Neural progenitor cell (in vitro differentiated cells): ENCODE measurements around the gene DTNB. TPM values are rescaled to one million over a fixed set of nuclear protein-coding genes. Genes with fewer than 3 reads are reported as not detected.

Source experiments
- DNase-seq: peaks from one replicate; pipeline ENCODE4 v3.0.0-alpha.2; 2016; ENCODE audit warnings: low spot score
- H2AFZ ChIP-seq: fragments of 200-600 bp; sonication (generic); replicated peaks from 2 replicates; pipeline ENCODE4 v1.6.1; 2016; ENCODE audit warnings: antibody characterized with exemption
- H3F3A ChIP-seq: fragments of 200-600 bp; sonication (generic); 2 replicates; pipeline ENCODE4 v1.6.1; 2016; ENCODE audit warnings: antibody characterized with exemption, low read depth
- H3K27ac ChIP-seq: fragments of 200-600 bp; sonication (generic); 2 replicates; pipeline ENCODE4 v1.5.1; 2016; ENCODE audit warnings: mild to moderate bottlenecking
- H3K27me3 ChIP-seq: fragments of 200-600 bp; sonication (generic); 2 replicates; pipeline ENCODE4 v1.6.1; 2016; ENCODE audit warnings: mild to moderate bottlenecking, moderate library complexity
- H3K36me3 ChIP-seq: fragments of 200-600 bp; sonication (generic); 2 replicates; pipeline ENCODE4 v1.5.1; 2016
- H3K4me1 ChIP-seq: fragments of 200-600 bp; sonication (generic); 2 replicates; pipeline ENCODE4 v1.6.1; 2016; ENCODE audit warnings: mixed run types
- H3K4me2 ChIP-seq: fragments of 200-600 bp; sonication (generic); 2 replicates; pipeline ENCODE4 v1.6.1; 2016
- H3K4me3 ChIP-seq: fragments of 200-600 bp; sonication (generic); 2 replicates; pipeline ENCODE4 v1.5.1; 2016
- H3K79me2 ChIP-seq: fragments of 200-600 bp; sonication (generic); 2 replicates; pipeline ENCODE4 v1.6.1; 2016; ENCODE audit warnings: low read depth
- H3K9ac ChIP-seq: fragments of 200-600 bp; sonication (generic); 2 replicates; pipeline ENCODE4 v1.6.1; 2016
- H3K9me3 ChIP-seq: fragments of 200-600 bp; sonication (generic); 2 replicates; pipeline ENCODE4 v1.5.1; 2016; ENCODE audit warnings: low read depth
- H4K20me1 ChIP-seq: fragments of 200-600 bp; sonication (generic); 2 replicates; pipeline ENCODE4 v1.6.1; 2016; ENCODE audit warnings: low read depth
- H3K27ac Mint-ChIP-seq: 3 replicates; pipeline ENCODE4 v1.8.0; 2021; ENCODE audit warnings: mixed read lengths
- H3K27me3 Mint-ChIP-seq: 2 replicates; pipeline ENCODE4 v1.8.0; 2022; ENCODE audit warnings: low read depth, mild to moderate bottlenecking, inconsistent platforms, moderate library complexity, mixed read lengths; ENCODE audit not compliant: insufficient read depth
- H3K36me3 Mint-ChIP-seq: 3 replicates; pipeline ENCODE4 v1.8.0; 2021; ENCODE audit warnings: mixed read lengths
- H3K4me1 Mint-ChIP-seq: 3 replicates; pipeline ENCODE4 v1.8.0; 2021; ENCODE audit warnings: mixed read lengths
- H3K4me3 Mint-ChIP-seq: 3 replicates; pipeline ENCODE4 v1.8.0; 2021; ENCODE audit warnings: mild to moderate bottlenecking, moderate library complexity, mixed read lengths
- H3K9me3 Mint-ChIP-seq: 3 replicates; pipeline ENCODE4 v1.8.0; 2020; ENCODE audit warnings: mixed read lengths
- CTCF ChIP-seq: fragments of 200-600 bp; sonication (generic); IDR thresholded peaks from 2 replicates; pipeline ENCODE4 v1.5.1; 2017; ENCODE audit warnings: antibody characterized with exemption, mild to moderate bottlenecking
- EZH2 ChIP-seq: fragments of 200-600 bp; sonication (generic); IDR thresholded peaks from 2 replicates; pipeline ENCODE4 v1.6.1; 2017; ENCODE audit warnings: antibody characterized with exemption, mild to moderate bottlenecking, moderate library complexity
- EZH2phosphoT487 ChIP-seq: fragments of 200-600 bp; sonication (generic); IDR thresholded peaks from 2 replicates; pipeline ENCODE4 v1.6.1; 2017; ENCODE audit warnings: antibody characterized with exemption
- total RNA-seq: library from RNA; depleted of rRNA; stranded (reverse); fragments of >200 nt; gene quantifications from 2 replicates; pipeline ENCODE4 v1.2.3, GENCODE V29; 2015; ENCODE audit warnings: low replicate concordance

Gene DTNB
- total RNA-seq, 1 donor from 2014 or later, result 27.1 TPM

- Histone ChIP-seq H3K9ac (no peak overlapping the region), H2AFZ (no peak overlapping the region), H3F3A (no peaks in the 10 kb centered on the region), H3K36me3 (no peaks in the 10 kb centered on the region), H4K20me1 (no peaks in the 10 kb centered on the region), H3K79me2 (no peaks in the 10 kb centered on the region), H3K4me3 (no peak overlapping the region), H3K27ac (no peak overlapping the region), H3K4me1 (peaks cover 11% of the 10 kb centered on the region), H3K4me2 (no peak overlapping the region), H3K9me3 (no peaks in the 10 kb centered on the region), H3K27me3 (no peaks in the 10 kb centered on the region)
- TF ChIP-seq EZH2 (no peak), EZH2phosphoT487 (no peak), CTCF (peak; percentile 55)
- H3K4me3 Mint-ChIP-seq, result no peak overlapping the region
- peaks cover 3% of the 10 kb centered on the region for H3K27me3 Mint-ChIP-seq
- H3K36me3 Mint-ChIP-seq, result peaks cover 11% of the 10 kb centered on the region
- H3K4me1 Mint-ChIP-seq, result peaks cover 4% of the 10 kb centered on the region
- peak; percentile 36 for DNase-seq
- no peaks in the 10 kb centered on the region for H3K9me3 Mint-ChIP-seq
- H3K27ac Mint-ChIP-seq, result no peak overlapping the region
Measured at GRCh38 chr2:25567406-25567805, 106.0 kb downstream of the DTNB start.

- H3K4me1 ChIP-seq, result peaks cover 11% of the 10 kb centered on the region
- H3K9me3 ChIP-seq, result no peaks in the 10 kb centered on the region
- Mint-ChIP-seq H3K36me3 (peaks cover 11% of the 10 kb centered on the region), H3K27ac (no peak overlapping the region), H3K9me3 (no peaks in the 10 kb centered on the region), H3K27me3 (peaks cover 3% of the 10 kb centered on the region), H3K4me1 (peaks cover 4% of the 10 kb centered on the region), H3K4me3 (no peak overlapping the region)
- H3K4me3 ChIP-seq, result no peak overlapping the region
- H3K27ac ChIP-seq, result no peak overlapping the region
- H3K79me2 ChIP-seq, result no peaks in the 10 kb centered on the region
- H2AFZ ChIP-seq, result no peak overlapping the region
- H3K4me2 ChIP-seq, result no peak overlapping the region
- no peaks in the 10 kb centered on the region for H3F3A ChIP-seq
- H4K20me1 ChIP-seq, result no peaks in the 10 kb centered on the region
- H3K9ac ChIP-seq, result no peak overlapping the region
- TF ChIP-seq CTCF (no peak), EZH2 (no peak), EZH2phosphoT487 (no peak)
- no peak for DNase-seq
- no peaks in the 10 kb centered on the region for H3K27me3 ChIP-seq
- no peaks in the 10 kb centered on the region for H3K36me3 ChIP-seq
Measured at GRCh38 chr2:25566694-25567093, 106.7 kb downstream of the DTNB start.

GRCh38 chr2:25566094-25566493 lies 107.3 kb downstream of the DTNB start:
- peaks cover 11% of the 10 kb centered on the region for H3K36me3 Mint-ChIP-seq
- Histone ChIP-seq H3K4me1 (peaks cover 11% of the 10 kb centered on the region), H3F3A (no peaks in the 10 kb centered on the region), H3K79me2 (no peaks in the 10 kb centered on the region), H3K4me2 (no peak overlapping the region), H3K36me3 (no peaks in the 10 kb centered on the region), H3K4me3 (no peak overlapping the region), H4K20me1 (no peaks in the 10 kb centered on the region), H3K27me3 (no peaks in the 10 kb centered on the region), H2AFZ (no peak overlapping the region), H3K9me3 (no peaks in the 10 kb centered on the region), H3K9ac (no peak overlapping the region), H3K27ac (no peak overlapping the region)
- no peaks in the 10 kb centered on the region for H3K9me3 Mint-ChIP-seq
- TF ChIP-seq CTCF (no peak), EZH2phosphoT487 (no peak), EZH2 (no peak)
- H3K4me3 Mint-ChIP-seq, result no peak overlapping the region
- peaks cover 4% of the 10 kb centered on the region for H3K4me1 Mint-ChIP-seq
- peaks cover 3% of the 10 kb centered on the region for H3K27me3 Mint-ChIP-seq
- H3K27ac Mint-ChIP-seq, result no peak overlapping the region
- no peak for DNase-seq
